Measurements from ENCODE around the gene TMEM259. TPM values are rescaled to one million over a fixed set of nuclear protein-coding genes. Genes with fewer than 3 reads are reported as not detected.

TMEM259 gene
- 115 TPM for polyA plus RNA-seq (2013, experiment 1 of 2)
- polyA plus RNA-seq (2013, experiment 2 of 2) = 119 TPM

- under 1% methylated on average over 43 of the region's 68 CpGs for WGBS
- no peak within 1 kb of the TSS for H2AK5ac ChIP-seq (ENCODE audit: low read length, severe bottlenecking)
Measured at GRCh38 chr19:1020868-1021425, at the start of gene TMEM259. Gene TMEM259, minus strand, starts transcription at chr19:1021123. Its CDS starts 127 bp downstream, at chr19:1020996.

GRCh38 chr19:1070576-1070930, 49.6 kb upstream of the TMEM259 start:
- H3K18ac ChIP-seq (ENCODE audit: low read depth in 1 of 2, low read length in 2 of 2) = peak overlapping the region in 1 of 2 experiments; percentile 2
- H3K27ac ChIP-seq (ENCODE audit: low read length, poor library complexity, severe bottlenecking) = no peak overlapping the region
- peak overlapping the region in 1 of 2 experiments; percentile 32 for H3K23ac ChIP-seq (ENCODE audit: low read length in 2 of 2)
- no peak overlapping the region for H4K91ac ChIP-seq (ENCODE audit: low read length)
- H3K4ac ChIP-seq (ENCODE audit: low read depth in 1 of 2, low read length in 2 of 2) = no peak overlapping the region
- no peaks in the 10 kb centered on the region for H3K36me3 ChIP-seq (ENCODE audit: control insufficient read depth in 1 of 2, insufficient read depth in 2 of 2, low read depth in 1 of 2, low read length in 2 of 2)
- H3K9ac ChIP-seq (ENCODE audit: low read length) = no peak overlapping the region
- H2AK5ac ChIP-seq (ENCODE audit: low read length, severe bottlenecking) = no peak overlapping the region
- no peak overlapping the region for H2BK5ac ChIP-seq (ENCODE audit: low read depth, low read length, poor library complexity, severe bottlenecking)
- no peaks in the 10 kb centered on the region for H3K79me1 ChIP-seq (replicated peaks; ENCODE audit: low read length, poor library complexity, severe bottlenecking)
- no peaks in the 10 kb centered on the region for H3K9me3 ChIP-seq (ENCODE audit: control insufficient read depth, low read length)
- H4K8ac ChIP-seq (ENCODE audit: low read length) = no peak overlapping the region
- 21% methylated on average over 21 of the region's 21 CpGs for WGBS
- no peak for DNase-seq
- no peak overlapping the region for H2BK120ac ChIP-seq (ENCODE audit: low read depth, low read length)
- peaks cover 30% of the 10 kb centered on the region for H3K4me1 ChIP-seq (ENCODE audit: control insufficient read depth, insufficient read depth, low read depth, low read length)
- H3K27me3 ChIP-seq (ENCODE audit: control insufficient read depth in 1 of 2, insufficient read depth in 1 of 2, low read length in 2 of 2) = peaks cover 50 to 69% of the 10 kb centered on the region in 2 experiments
- H3K4me3 ChIP-seq (ENCODE audit: insufficient read depth in 1 of 2, low read depth in 1 of 2, low read length in 2 of 2) = no peak overlapping the region
- H2BK12ac ChIP-seq (ENCODE audit: low read length in 2 of 2) = no peak overlapping the region
- no peak overlapping the region for H2BK15ac ChIP-seq (ENCODE audit: low read depth, poor library complexity, severe bottlenecking)
- no peak overlapping the region for H2AFZ ChIP-seq (ENCODE audit: low read depth, low read length)
- no peak overlapping the region for H3K14ac ChIP-seq (ENCODE audit: low read length in 2 of 2)
- no peak overlapping the region for H3K4me2 ChIP-seq (ENCODE audit: low read length, poor library complexity, severe bottlenecking)

More at GRCh38 chr19:1020868-1021425, at the start of gene TMEM259:
- H4K91ac ChIP-seq (ENCODE audit: low read length) = peak within 1 kb of the TSS; percentile 29
- H4K8ac ChIP-seq (ENCODE audit: low read length) = peak within 1 kb of the TSS; percentile 80
- peak within 1 kb of the TSS; percentile 96 for H3K4me2 ChIP-seq (ENCODE audit: low read length, poor library complexity, severe bottlenecking)
- H3K4ac ChIP-seq (ENCODE audit: low read depth in 1 of 2, low read length in 2 of 2) = peak within 1 kb of the TSS; percentile 52 to 69
- peak within 1 kb of the TSS; percentile 94 to 96 for H3K18ac ChIP-seq (ENCODE audit: low read depth in 1 of 2, low read length in 2 of 2)
- H3K27ac ChIP-seq (ENCODE audit: low read length, poor library complexity, severe bottlenecking) = peak within 1 kb of the TSS; percentile 79
- H2BK12ac ChIP-seq (ENCODE audit: low read length in 2 of 2) = peak within 1 kb of the TSS in 1 of 2 experiments; percentile 51
- peak within 1 kb of the TSS; percentile 84 for H2BK120ac ChIP-seq (ENCODE audit: low read depth, low read length)
- peak; percentile 97 for DNase-seq
- H3K79me1 ChIP-seq (replicated peaks; ENCODE audit: low read length, poor library complexity, severe bottlenecking) = no peaks in the 10 kb centered on the region
- peak within 1 kb of the TSS; percentile 56 for H2BK15ac ChIP-seq (ENCODE audit: low read depth, poor library complexity, severe bottlenecking)
- H3K14ac ChIP-seq (ENCODE audit: low read length in 2 of 2) = peak within 1 kb of the TSS in 1 of 2 experiments; percentile 94
- no peaks in the 10 kb centered on the region for H3K9me3 ChIP-seq (ENCODE audit: control insufficient read depth, low read length)
- H2BK5ac ChIP-seq (ENCODE audit: low read depth, low read length, poor library complexity, severe bottlenecking) = peak within 1 kb of the TSS; percentile 9
- H3K36me3 ChIP-seq (ENCODE audit: control insufficient read depth in 1 of 2, insufficient read depth in 2 of 2, low read depth in 1 of 2, low read length in 2 of 2) = peaks cover 0 to 25% of the 10 kb centered on the region in 2 experiments
- no peaks in the 10 kb centered on the region for H3K27me3 ChIP-seq (ENCODE audit: control insufficient read depth in 1 of 2, insufficient read depth in 1 of 2, low read length in 2 of 2)
- peak within 1 kb of the TSS; percentile 73 to 96 for H3K4me3 ChIP-seq (ENCODE audit: insufficient read depth in 1 of 2, low read depth in 1 of 2, low read length in 2 of 2)
- peaks cover 47% of the 10 kb centered on the region for H3K4me1 ChIP-seq (ENCODE audit: control insufficient read depth, insufficient read depth, low read depth, low read length)
- H3K9ac ChIP-seq (ENCODE audit: low read length) = peak within 1 kb of the TSS; percentile 90
- H3K23ac ChIP-seq (ENCODE audit: low read length in 2 of 2) = peak within 1 kb of the TSS in 1 of 2 experiments; percentile 94
- H2AFZ ChIP-seq (ENCODE audit: low read depth, low read length) = no peak within 1 kb of the TSS

- no peak overlapping the region for H2BK5ac ChIP-seq (ENCODE audit: low read depth, low read length, poor library complexity, severe bottlenecking)
- no peak overlapping the region for H3K14ac ChIP-seq (ENCODE audit: low read length in 2 of 2)
- H3K23ac ChIP-seq (ENCODE audit: low read length in 2 of 2) = no peak overlapping the region
- peaks cover 39% of the 10 kb centered on the region for H3K4me1 ChIP-seq (ENCODE audit: control insufficient read depth, insufficient read depth, low read depth, low read length)
- no peak overlapping the region for H2BK15ac ChIP-seq (ENCODE audit: low read depth, poor library complexity, severe bottlenecking)
- H2AFZ ChIP-seq (ENCODE audit: low read depth, low read length) = no peak overlapping the region
- no peak overlapping the region for H3K4ac ChIP-seq (ENCODE audit: low read depth in 1 of 2, low read length in 2 of 2)
- no peak overlapping the region for H3K9ac ChIP-seq (ENCODE audit: low read length)
- H3K4me2 ChIP-seq (ENCODE audit: low read length, poor library complexity, severe bottlenecking) = no peak overlapping the region
- H3K79me1 ChIP-seq (replicated peaks; ENCODE audit: low read length, poor library complexity, severe bottlenecking) = no peaks in the 10 kb centered on the region
- no peak overlapping the region for H3K27ac ChIP-seq (ENCODE audit: low read length, poor library complexity, severe bottlenecking)
- no peak overlapping the region for H2BK120ac ChIP-seq (ENCODE audit: low read depth, low read length)
- H3K36me3 ChIP-seq (ENCODE audit: control insufficient read depth in 1 of 2, insufficient read depth in 2 of 2, low read depth in 1 of 2, low read length in 2 of 2) = no peaks in the 10 kb centered on the region
- no peaks in the 10 kb centered on the region for H3K9me3 ChIP-seq (ENCODE audit: control insufficient read depth, low read length)
- WGBS = 84% methylated on average over 25 of the region's 25 CpGs
- H3K18ac ChIP-seq (ENCODE audit: low read depth in 1 of 2, low read length in 2 of 2) = no peak overlapping the region
- H2AK5ac ChIP-seq (ENCODE audit: low read length, severe bottlenecking) = no peak overlapping the region
- no peak overlapping the region for H2BK12ac ChIP-seq (ENCODE audit: low read length in 2 of 2)
- no peak overlapping the region for H4K91ac ChIP-seq (ENCODE audit: low read length)
- H4K8ac ChIP-seq (ENCODE audit: low read length) = peak overlapping the region; percentile 22
- peaks cover 50 to 79% of the 10 kb centered on the region in 2 experiments for H3K27me3 ChIP-seq (ENCODE audit: control insufficient read depth in 1 of 2, insufficient read depth in 1 of 2, low read length in 2 of 2)
- no peak for DNase-seq
- no peak overlapping the region for H3K4me3 ChIP-seq (ENCODE audit: insufficient read depth in 1 of 2, low read depth in 1 of 2, low read length in 2 of 2)
Measured at GRCh38 chr19:1069009-1069779, 48.3 kb upstream of the TMEM259 start.

All from mesenchymal stem cell (in vitro differentiated cells and primary cell).